ENCODE measurements around the gene KLHL6. TPM values are rescaled to one million over a fixed set of nuclear protein-coding genes. Genes with fewer than 3 reads are reported as not detected.
"Not testable (repeated sequence)": the region's sequence is repeated elsewhere in the genome, so short reads cannot be mapped to it uniquely, and the experiment has no call there.

KLHL6 gene
- total RNA-seq, 1 donor from 2014 or later = 36.0 TPM

DNA sequence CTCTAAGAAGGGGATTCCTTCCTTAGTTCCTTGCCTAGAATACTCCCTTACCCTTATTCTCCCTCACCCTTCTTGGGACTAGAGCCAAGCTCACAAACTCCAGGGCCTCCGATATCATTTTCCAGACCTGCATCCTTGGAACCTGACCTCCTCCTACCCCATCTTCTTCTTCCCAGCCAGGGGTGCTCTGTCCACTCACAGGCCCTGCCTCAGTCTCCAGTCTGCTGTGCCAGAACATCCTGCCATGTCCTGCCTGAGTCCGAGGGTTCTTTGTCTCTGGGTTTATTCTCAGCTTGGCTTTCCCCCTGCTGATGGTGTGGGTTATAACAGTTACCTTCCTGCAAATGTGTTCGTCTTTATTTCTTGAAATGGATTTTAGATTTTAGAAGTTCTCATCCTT lies 67.2 kb downstream of the KLHL6 start:
- intact Hi-C loops (cut with micrococcal nuclease) = no loop called here

DNA sequence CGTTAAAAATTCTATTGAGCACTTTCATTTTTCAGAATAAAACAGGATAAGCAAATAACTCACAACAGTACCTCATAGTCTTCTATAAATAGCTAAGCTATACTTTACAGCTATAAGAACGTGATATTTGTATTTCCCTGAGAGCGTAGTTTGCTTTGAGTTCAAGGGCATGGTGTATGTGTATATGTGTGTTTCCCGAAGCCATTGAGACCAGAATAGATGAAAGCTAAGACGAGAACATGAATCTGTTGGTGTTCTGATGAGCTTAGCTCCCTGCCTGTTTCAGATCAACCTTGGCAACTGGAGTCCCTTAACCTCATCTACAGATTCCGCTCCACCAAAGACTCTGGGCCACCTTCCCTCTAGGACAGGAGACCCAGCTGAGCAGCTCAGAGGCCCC lies 67.6 kb downstream of the KLHL6 start:
- intact Hi-C loops (cut with micrococcal nuclease) = no loop called here

DNA sequence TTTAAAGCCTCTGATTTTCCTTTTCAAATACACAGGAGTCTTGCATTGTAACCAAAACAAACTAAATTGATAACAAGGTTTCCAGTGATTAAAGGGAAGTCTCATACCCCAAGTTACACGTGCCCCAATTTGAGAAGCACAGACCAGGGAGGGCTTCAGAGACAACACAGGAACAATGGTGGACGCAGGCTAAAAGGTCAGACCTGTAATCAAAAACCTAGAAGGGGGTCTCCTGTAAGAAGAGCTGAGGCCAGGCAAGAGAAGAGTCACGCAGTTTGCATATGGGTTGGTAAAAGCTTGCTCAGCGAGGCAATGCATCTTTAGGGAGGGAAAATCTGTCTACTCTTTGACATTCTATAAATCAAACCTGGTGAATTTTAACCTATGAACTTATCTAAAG lies 68.5 kb downstream of the KLHL6 start:
- intact Hi-C loops (cut with micrococcal nuclease) = no loop called here

DNA sequence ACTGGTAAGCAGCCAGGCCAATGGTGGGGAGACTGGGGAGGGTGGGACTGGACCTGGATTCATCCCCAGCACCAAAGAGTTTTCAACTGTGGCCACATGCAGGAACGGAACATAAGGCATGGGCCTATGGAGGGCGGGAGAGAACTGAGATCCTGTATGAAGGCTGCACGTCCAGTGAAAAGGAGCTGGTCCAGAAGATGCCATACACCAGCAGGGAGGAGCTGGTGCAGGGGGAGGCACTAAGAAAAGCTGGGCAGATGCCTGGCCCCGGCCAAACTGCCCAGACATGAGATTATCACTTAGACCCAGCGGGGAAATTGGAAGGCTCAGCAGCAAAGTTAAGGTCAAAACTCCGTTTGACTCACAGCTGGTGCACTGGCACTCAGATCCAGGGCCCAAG lies 69.0 kb downstream of the KLHL6 start:
- intact Hi-C loops (cut with micrococcal nuclease) = no loop called here

DNA sequence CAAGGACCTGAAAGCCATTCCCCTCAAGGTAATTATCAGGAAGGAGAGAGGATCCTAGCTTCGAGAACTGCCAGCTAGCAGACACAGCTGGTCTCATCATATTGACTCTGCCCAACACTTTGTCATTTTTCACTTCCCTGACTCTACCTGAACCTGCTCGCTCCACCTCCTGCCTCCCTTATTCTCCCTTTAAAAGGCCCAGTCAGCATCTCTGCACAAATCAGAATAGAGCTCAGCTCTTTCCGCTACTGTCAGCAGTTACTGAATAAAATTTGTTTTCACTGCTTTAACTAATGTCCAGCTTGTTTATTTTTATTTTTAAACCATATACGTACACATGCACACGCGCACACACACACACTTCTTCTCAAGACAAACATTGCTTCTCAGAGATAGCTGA lies 69.9 kb downstream of the KLHL6 start:
- intact Hi-C loops (cut with micrococcal nuclease) = no loop called here

DNA sequence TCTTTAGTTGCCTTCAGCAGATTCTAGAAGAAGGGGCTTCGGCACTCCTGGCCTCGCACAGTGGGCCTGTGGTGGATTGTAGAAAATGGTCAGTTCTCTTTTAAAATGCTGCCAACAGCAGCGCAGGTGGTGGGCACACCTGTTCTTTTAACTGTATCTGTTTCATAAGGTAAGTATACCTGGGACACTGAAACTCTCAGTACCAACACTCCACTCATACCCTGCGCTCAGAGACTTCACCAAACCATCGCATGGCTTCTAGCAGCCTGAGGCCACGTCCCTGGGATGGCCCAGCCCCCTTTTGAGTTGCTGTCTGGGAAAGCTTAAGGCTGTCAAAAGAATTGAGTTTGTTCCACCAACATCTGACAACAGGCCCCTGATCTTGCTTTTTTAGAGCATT lies 70.4 kb downstream of the KLHL6 start:
- intact Hi-C loops (cut with micrococcal nuclease) = no loop called here

DNA sequence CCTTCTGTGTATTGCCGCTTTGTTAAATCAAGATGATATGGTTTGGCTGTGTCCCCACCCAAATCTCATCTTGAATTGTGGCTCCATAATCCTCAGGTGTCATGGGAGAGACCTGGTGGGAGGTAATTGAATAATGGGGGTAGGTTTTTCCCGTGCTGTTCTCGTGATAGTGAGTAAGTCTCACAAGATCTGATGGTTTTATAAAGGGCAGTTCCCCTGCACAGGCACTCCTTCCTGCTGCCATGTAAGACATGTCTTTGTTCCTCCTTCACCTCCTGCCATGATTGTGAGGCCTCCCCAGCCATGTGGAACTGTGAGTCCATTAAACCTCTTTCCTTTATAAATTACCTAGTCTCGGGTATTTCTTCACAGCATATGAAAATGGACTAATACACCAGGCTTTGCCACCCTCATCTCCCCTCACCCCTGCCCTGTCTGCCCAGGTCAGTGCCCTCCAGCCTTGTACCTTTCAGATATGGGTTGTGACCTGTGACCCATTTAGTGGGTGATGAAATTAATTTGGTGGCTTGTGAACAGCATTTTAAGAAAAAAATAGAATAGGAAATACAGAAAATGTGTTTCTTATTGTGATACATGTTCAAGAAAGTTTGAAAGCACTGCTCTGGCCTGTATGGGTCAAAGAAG lies 71.0 kb downstream of the KLHL6 start:
- intact Hi-C loops (cut with micrococcal nuclease) = loop anchor here (5.0 kb wide), 1 partner anchor 398 kb away; the partner anchor contains the start of gene PARL

DNA sequence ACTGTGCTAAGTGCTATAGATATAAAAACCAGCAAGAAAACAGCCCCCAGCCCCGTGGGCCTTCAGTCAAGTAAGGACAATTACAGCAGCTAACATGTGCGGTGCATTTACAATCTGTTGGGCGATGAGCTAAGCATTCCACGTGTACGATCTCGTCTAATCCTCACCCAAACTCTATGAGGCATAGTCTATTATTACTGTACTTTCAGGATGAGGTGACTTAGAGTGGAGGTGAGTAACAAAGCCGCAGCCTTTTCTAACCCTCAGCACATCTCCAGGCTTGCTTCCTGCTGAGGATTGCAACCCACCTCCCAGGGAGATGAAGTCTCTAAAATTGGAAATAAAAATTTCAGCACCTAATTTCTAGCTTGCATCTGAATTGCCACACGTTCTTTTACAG lies 73.9 kb downstream of the KLHL6 start:
- intact Hi-C loops (cut with micrococcal nuclease) = loop anchor here (2.0 to 5.0 kb wide), 2 partner anchors 153 to 401 kb away; partner anchors contain the start of genes KLHL24 and PARL

DNA sequence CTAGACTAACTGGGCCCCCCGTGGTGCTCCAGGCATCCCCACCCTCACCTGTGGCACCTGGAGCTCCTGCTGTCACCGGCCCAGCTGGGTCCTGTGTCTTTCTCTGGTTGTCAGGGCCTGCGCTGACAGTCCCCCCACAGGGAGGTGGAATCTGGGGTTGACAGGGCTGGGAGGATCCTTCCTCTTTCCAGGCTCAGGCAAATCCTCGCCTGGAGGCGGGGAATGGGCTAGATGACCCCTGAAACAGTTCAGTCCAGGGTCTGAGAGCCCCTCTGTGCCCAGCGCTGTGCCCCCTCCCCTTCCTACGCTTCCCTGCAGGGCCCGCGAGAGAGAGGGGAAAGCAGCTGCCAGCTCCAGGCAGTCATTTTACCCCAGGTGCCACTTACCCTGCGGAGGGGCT lies 77.0 kb downstream of the KLHL6 start:
- intact Hi-C loops (cut with micrococcal nuclease) = no loop called here

DNA sequence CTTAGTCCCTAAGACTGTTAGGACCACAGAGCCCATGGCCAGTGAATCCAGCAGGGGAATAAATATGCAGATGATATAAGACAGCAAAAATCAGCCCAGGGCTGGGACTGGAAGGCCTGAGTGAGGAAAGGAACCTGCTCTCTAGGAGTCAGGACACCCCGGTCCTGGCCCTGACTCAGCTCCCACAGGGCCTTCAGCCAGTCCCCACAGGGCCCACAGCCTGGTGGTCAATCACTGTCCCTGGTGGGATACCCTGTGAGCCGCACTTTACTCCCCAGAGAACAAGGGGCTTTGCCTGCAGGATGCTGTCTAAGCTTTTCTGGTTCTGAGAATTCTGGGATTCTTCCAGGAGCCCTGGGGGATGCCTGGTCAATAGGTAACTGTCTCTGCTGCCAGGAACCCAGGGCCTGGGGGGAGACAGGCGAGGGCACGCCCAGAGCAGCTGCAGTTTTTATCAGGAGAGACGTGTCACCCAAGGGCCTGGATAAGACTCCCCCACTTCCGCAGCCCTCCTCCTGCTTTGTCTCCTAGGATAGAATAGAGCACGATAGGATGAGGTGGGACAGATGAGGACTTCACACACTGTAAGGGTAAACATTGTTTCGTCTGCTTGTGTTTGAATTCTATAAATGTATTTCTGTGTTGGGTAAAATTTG lies 77.6 kb downstream of the KLHL6 start:
- intact Hi-C loops (cut with micrococcal nuclease) = no loop called here

DNA sequence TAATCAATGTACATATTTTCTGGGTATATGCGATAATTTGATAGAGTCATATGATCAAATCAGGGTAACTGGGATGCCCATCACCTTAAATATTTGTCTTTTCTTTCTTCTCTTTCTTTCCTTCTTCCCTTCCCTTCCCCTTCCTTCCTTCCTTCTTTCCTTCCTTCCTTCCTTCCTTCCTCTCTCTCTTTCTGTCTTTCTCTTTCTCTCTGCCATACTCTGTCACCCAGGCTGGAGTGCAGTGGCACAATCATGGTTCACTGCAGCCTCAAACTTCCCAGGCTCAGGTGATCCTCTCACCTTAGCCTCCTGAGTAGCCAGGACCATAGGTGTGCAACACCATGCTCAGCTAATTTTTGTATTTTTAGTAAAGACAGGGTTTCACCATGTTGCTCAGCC lies 79.7 kb downstream of the KLHL6 start:
- intact Hi-C loops (cut with micrococcal nuclease) = not testable (repeated sequence)

DNA sequence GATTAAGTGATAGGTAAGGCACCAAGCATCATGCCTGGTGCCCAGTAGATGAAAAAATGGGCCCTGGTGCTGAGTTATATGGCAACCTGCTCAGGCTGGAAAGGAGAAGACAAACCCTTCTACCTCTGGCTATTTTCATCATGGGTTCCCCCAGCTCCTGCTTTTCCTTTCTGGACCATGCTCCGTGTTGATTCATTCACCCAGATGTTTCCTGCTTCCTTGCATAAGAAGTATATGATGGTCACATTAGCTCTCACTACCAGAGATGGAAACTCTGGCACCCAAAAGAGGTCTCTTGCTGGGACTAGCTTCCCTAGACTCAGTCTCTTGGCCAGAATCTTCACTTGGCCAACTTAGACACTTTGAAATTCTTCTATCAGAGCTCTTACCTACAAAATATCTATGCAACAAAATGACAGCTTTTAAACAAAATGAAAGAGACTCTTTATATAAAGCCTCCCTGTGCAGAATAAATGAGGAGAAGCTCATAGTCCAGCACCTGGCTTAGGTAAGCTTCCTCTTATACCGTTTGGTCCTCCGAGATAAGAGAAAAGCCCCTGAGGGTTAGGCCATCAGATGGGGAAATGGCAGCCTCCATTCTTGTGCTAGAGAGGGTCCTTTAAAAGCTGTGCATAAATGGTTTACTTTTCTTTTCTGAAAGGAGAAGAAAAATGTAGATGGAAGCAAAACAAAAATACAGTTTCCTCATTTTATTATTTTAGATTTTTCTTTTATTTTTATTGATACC lies 80.3 kb downstream of the KLHL6 start:
- intact Hi-C loops (cut with micrococcal nuclease) = no loop called here

DNA sequence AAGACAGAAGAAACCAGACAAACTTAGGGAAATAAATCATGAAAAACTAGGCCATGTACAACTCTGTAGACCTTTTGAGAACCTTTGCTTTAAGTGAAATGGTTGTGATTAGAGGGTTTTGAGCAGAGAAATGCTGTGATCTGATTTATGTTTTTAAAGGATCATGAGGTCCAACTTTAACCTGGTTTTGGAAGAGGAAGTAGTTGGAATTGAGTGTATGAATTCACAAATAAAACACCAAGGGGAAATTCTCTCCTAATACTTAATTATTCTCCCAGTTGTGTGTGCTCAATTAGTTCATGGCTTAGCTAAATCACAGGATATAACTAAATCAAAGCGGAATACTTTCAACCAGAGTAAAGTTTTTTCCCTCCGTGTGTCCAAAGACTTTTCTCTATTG lies 81.5 kb downstream of the KLHL6 start:
- intact Hi-C loops (cut with micrococcal nuclease) = no loop called here

DNA sequence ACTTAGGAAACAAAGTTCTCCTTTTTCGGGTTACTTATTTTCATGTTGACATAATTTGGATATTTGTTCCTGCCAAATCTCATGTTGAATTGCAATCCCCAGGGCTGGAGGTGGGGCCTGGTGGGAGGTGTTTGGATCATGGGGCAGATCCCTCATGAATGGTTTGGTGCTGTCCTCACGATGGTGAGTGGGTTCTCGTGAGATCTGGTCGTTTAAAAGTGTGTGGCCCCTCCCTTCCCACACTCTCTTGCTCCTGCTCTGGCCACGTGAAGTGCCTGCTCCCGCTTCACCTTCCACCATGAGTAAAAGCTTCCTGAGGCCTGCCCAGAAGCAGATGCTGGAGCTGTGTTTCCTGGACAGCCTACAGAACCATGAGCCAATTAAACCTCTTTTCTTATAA lies 83.4 kb downstream of the KLHL6 start:
- intact Hi-C loops (cut with micrococcal nuclease) = no loop called here

DNA sequence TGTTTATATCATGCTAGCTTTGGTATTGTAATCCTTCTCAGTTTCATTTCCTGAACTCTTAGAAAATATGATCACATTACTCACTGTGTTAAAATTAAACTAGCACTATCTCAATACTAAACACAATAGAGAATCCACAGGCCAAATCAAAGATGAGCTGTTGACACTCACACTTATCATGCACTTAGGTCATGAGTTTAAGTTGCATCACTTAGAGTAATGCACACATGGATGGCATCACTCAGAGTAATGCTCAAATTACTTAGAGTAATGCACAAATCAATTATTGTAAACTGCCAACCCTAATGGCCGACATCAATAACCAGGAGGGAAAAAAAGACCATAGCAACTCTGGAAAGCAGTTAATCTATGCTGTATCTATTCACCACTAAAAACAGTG lies 87.1 kb downstream of the KLHL6 start:
- intact Hi-C loops (cut with micrococcal nuclease) = no loop called here

DNA sequence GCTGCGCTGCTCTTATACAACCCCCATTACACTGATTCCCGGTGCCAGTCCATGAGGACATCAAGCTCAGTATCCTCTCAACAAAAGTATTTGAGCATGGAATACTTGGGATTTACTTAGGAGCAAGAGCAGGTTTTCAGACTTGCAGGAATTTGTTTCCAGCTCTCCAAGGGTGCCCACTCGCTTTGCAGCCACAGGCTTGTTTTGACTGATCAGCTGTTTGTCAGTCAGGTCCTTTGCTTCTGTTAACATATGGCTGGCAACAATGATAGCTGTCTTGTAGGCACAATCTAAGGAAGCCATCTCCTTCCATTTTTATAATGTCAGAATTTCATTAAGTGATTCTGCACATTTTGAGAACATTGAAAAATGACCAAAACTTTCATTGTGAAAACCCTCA lies 88.9 kb downstream of the KLHL6 start:
- intact Hi-C loops (cut with micrococcal nuclease) = no loop called here

DNA sequence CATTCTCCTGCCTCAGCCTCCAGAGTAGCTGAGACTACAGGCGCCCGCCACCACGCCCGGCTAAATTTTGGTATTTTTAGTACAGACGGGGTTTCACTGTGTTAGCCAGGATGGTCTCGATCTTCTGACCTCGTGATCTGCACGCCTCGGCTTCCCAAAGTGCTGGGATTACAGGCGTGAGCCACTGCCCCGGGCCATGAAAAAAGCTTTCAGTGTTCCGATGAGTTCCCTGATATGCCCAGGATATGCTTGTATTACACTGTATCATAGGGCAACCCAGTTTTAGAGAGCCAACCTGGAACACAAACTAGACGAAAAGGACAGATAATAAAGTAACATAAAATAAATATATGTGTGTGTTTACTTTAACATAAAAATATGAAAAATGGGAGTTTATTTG lies 89.8 kb downstream of the KLHL6 start:
- intact Hi-C loops (cut with micrococcal nuclease) = not testable (repeated sequence)

DNA sequence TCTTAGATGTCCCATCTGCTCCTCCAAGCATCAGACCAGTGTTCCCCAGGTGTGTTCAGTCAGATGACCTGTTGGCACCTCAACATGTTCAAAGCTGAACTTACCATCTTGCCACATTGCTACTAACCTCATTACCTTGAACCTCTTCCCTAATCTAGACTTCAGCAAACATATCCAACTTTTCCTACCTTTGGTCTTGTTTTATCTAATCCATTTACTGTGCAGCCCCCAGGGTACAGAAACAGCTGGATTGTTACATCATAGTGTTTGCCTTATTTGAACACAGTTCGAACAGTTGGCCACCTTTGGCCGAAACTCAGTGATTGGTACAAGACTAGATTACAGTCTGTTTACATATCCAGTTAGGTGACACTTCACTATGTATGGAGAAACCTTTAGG lies 91.0 kb downstream of the KLHL6 start:
- intact Hi-C loops (cut with micrococcal nuclease) = no loop called here

DNA sequence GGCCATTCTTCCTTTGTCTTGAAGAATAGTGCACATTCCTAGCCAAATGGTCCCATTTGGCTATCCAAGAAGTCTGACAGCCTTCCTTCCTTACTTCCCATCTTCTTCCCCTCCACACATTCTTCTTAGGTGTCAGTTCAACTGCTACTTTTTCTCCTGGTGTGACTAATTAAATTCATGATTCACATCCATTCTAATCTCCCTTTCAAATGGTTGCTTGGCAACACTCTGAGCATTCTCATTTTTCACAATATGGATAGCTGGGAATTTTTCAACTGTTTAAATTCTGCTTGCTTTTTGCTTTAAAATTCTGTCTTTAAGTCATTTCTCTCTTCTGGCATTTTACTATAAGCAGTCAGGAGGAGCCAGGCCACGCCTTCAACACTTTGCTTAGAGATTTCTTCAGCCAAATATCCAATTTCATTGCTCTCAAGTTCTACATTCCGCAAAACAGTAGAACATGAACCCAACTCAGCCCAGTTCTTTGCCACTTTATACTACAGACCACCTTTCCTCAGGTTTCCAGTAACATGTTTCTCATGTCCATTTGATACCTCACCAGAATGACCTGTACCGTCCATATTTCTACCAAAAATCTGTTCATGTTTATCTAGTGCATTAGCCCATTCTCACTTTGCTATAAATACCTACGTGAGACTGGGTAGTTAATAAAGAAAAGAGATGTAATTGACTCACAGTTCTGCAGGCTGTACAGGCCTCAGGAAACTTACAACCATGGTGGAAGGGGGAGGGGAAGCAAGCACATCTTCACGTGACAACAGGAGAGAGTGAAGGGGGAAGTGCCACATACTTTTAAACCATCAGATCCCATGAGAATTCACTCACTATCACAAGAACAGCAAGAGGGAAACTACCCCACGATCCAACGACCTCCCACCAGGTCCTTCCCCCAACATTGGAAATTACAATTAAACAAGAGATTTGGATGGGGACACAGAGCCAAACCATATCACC lies 95.1 kb downstream of the KLHL6 start:
- intact Hi-C loops (cut with micrococcal nuclease) = no loop called here

DNA sequence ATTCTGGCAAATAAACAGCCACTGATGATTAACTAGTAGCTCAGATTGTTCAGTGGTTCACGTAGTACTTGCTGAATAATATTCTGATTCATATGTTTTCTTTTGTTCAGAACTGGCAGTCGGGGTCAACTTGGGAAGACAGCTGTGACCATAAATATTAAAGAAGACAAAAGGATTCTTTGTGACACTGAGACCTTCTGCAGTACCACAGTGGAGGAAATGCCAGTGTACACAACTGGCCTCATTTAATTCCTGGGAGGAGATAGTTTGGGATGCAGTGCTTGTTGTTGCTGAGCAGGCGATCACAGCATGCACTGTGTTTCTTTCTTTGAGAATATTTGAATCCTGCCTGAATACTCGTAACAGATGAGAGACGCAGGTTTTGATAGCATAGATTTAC lies 100.4 kb downstream of the KLHL6 start:
- intact Hi-C loops (cut with micrococcal nuclease) = no loop called here

DNA sequence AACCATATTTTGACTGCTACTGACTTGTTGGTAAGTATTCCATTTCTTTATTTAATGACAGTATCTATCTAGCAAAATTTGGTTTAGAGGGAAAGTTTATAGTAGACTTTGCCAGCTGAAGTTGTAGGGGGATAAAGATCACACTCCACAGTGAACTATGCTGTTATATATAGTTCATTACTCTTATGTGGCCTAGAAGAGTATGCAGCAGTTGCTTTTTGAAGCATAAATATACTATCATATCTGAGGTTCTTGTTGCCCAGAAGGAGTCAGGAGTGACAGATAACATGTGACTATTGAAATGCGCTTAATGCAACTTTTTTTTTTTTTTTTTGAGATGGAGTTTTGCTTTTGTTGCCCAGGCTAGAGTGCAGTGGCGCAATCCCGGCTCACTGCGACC lies 101.4 kb downstream of the KLHL6 start:
- intact Hi-C loops (cut with micrococcal nuclease) = no loop called here

Measured in T-helper 1 cell treated with Interleukin-12 subunit alpha and Interleukin-12 subunit beta and Interleukin-4 antibody, amounts not matched to agents 30 ng/mL and 1 ng/mL, for 36 hours (primary cell).